Neural progenitor cell (in vitro differentiated cells): ENCODE results near the gene FALEC. TPM values are rescaled to one million over a fixed set of nuclear protein-coding genes. Genes with fewer than 3 reads are reported as not detected.

ENCODE experiments used
- DNase-seq: peaks from one replicate; pipeline ENCODE4 v3.0.0-alpha.2; 2016; ENCODE audit warnings: low spot score
- H2AFZ ChIP-seq: fragments of 200-600 bp; sonication (generic); replicated peaks from 2 replicates; pipeline ENCODE4 v1.6.1; 2016; ENCODE audit warnings: antibody characterized with exemption
- H3F3A ChIP-seq: fragments of 200-600 bp; sonication (generic); 2 replicates; pipeline ENCODE4 v1.6.1; 2016; ENCODE audit warnings: antibody characterized with exemption, low read depth
- H3K27ac ChIP-seq: fragments of 200-600 bp; sonication (generic); 2 replicates; pipeline ENCODE4 v1.5.1; 2016; ENCODE audit warnings: mild to moderate bottlenecking
- H3K27me3 ChIP-seq: fragments of 200-600 bp; sonication (generic); 2 replicates; pipeline ENCODE4 v1.6.1; 2016; ENCODE audit warnings: mild to moderate bottlenecking, moderate library complexity
- H3K36me3 ChIP-seq: fragments of 200-600 bp; sonication (generic); 2 replicates; pipeline ENCODE4 v1.5.1; 2016
- H3K4me1 ChIP-seq: fragments of 200-600 bp; sonication (generic); 2 replicates; pipeline ENCODE4 v1.6.1; 2016; ENCODE audit warnings: mixed run types
- H3K4me2 ChIP-seq: fragments of 200-600 bp; sonication (generic); 2 replicates; pipeline ENCODE4 v1.6.1; 2016
- H3K4me3 ChIP-seq: fragments of 200-600 bp; sonication (generic); 2 replicates; pipeline ENCODE4 v1.5.1; 2016
- H3K79me2 ChIP-seq: fragments of 200-600 bp; sonication (generic); 2 replicates; pipeline ENCODE4 v1.6.1; 2016; ENCODE audit warnings: low read depth
- H3K9ac ChIP-seq: fragments of 200-600 bp; sonication (generic); 2 replicates; pipeline ENCODE4 v1.6.1; 2016
- H3K9me3 ChIP-seq: fragments of 200-600 bp; sonication (generic); 2 replicates; pipeline ENCODE4 v1.5.1; 2016; ENCODE audit warnings: low read depth
- H4K20me1 ChIP-seq: fragments of 200-600 bp; sonication (generic); 2 replicates; pipeline ENCODE4 v1.6.1; 2016; ENCODE audit warnings: low read depth
- H3K27ac Mint-ChIP-seq: 3 replicates; pipeline ENCODE4 v1.8.0; 2021; ENCODE audit warnings: mixed read lengths
- H3K27me3 Mint-ChIP-seq: 2 replicates; pipeline ENCODE4 v1.8.0; 2022; ENCODE audit warnings: low read depth, mild to moderate bottlenecking, inconsistent platforms, moderate library complexity, mixed read lengths; ENCODE audit not compliant: insufficient read depth
- H3K36me3 Mint-ChIP-seq: 3 replicates; pipeline ENCODE4 v1.8.0; 2021; ENCODE audit warnings: mixed read lengths
- H3K4me1 Mint-ChIP-seq: 3 replicates; pipeline ENCODE4 v1.8.0; 2021; ENCODE audit warnings: mixed read lengths
- H3K4me3 Mint-ChIP-seq: 3 replicates; pipeline ENCODE4 v1.8.0; 2021; ENCODE audit warnings: mild to moderate bottlenecking, moderate library complexity, mixed read lengths
- H3K9me3 Mint-ChIP-seq: 3 replicates; pipeline ENCODE4 v1.8.0; 2020; ENCODE audit warnings: mixed read lengths
- EZH2 ChIP-seq: fragments of 200-600 bp; sonication (generic); IDR thresholded peaks from 2 replicates; pipeline ENCODE4 v1.6.1; 2017; ENCODE audit warnings: antibody characterized with exemption, mild to moderate bottlenecking, moderate library complexity
- EZH2phosphoT487 ChIP-seq: fragments of 200-600 bp; sonication (generic); IDR thresholded peaks from 2 replicates; pipeline ENCODE4 v1.6.1; 2017; ENCODE audit warnings: antibody characterized with exemption
- total RNA-seq: library from RNA; depleted of rRNA; stranded (reverse); fragments of >200 nt; gene quantifications from 2 replicates; pipeline ENCODE4 v1.2.3, GENCODE V29; 2015; ENCODE audit warnings: low replicate concordance
- TF ChIP-seq, protein P1 (sequence below): fragments of 200-600 bp; sonication (generic); IDR thresholded peaks from 2 replicates; pipeline ENCODE4 v1.5.1; 2017; ENCODE audit warnings: antibody characterized with exemption, mild to moderate bottlenecking

The FALEC gene
- total RNA-seq, 1 donor from 2014 or later, result not detected

DNA sequence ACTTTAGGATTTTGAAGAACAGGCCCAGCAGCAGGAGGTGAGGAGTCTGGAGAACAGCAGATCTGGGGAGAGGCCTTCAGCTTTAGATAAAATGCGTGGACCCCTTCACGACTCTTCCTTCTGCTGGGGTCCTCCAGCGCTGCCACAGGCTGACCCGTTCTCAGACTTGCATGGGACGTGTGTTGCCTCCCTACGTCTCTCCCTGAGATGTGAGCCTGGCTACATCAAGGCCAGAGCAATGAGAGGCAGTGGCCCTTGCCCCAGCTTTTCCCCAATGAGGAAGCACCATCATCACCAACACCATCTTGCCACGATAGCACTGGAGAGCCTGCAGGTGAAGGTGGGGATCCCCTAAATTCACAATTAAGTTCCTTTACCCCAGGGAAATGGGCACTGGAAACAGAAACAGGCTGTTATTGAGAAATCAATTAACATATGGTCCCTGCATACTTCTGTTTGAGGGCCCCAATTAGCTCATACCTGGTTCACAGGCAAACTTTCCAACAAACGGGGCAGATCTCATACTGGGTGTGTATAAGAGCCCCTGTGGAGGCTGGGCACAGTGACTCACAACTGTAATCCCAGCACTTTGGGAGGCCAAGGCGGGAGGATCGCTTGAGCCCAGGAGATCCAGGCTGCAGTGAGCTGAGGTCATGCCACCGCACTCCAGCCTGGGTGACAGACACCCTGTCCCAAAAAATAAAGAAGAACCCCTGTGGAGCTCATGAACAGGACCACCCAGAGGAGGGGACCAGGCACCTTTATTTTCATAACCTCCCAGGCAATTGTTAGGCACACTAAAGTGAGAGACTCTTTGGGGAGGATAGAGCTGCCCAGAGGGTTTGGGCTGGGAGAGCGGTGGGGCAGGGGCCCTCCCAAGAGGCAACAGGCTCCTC is 21.5 kb downstream of the FALEC start:
- no peaks in the 10 kb centered on the region for H4K20me1 ChIP-seq
- no peak overlapping the region for H3K4me3 Mint-ChIP-seq
- no peaks in the 10 kb centered on the region for H3K9me3 Mint-ChIP-seq
- no peaks in the 10 kb centered on the region for H3K9me3 ChIP-seq
- DNase-seq, result no peak
- H3K4me1 Mint-ChIP-seq, result peaks cover 16% of the 10 kb centered on the region
- no peak overlapping the region for H3K27ac ChIP-seq
- H2AFZ ChIP-seq, result no peak overlapping the region
- no peaks in the 10 kb centered on the region for H3K79me2 ChIP-seq
- no peaks in the 10 kb centered on the region for H3K36me3 ChIP-seq
- peaks cover 4% of the 10 kb centered on the region for H3F3A ChIP-seq
- H3K27ac Mint-ChIP-seq, result no peak overlapping the region
- no peaks in the 10 kb centered on the region for H3K27me3 ChIP-seq
- TF ChIP-seq EZH2phosphoT487, result no peak
- TF ChIP-seq, protein P1, sequence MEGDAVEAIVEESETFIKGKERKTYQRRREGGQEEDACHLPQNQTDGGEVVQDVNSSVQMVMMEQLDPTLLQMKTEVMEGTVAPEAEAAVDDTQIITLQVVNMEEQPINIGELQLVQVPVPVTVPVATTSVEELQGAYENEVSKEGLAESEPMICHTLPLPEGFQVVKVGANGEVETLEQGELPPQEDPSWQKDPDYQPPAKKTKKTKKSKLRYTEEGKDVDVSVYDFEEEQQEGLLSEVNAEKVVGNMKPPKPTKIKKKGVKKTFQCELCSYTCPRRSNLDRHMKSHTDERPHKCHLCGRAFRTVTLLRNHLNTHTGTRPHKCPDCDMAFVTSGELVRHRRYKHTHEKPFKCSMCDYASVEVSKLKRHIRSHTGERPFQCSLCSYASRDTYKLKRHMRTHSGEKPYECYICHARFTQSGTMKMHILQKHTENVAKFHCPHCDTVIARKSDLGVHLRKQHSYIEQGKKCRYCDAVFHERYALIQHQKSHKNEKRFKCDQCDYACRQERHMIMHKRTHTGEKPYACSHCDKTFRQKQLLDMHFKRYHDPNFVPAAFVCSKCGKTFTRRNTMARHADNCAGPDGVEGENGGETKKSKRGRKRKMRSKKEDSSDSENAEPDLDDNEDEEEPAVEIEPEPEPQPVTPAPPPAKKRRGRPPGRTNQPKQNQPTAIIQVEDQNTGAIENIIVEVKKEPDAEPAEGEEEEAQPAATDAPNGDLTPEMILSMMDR, result no peak
- TF ChIP-seq EZH2, result no peak
- H3K27me3 Mint-ChIP-seq, result peaks cover 4% of the 10 kb centered on the region
- no peak overlapping the region for H3K4me3 ChIP-seq
- no peaks in the 10 kb centered on the region for H3K36me3 Mint-ChIP-seq
- no peak overlapping the region for H3K4me2 ChIP-seq
- no peak overlapping the region for H3K9ac ChIP-seq
- H3K4me1 ChIP-seq, result peaks cover 4% of the 10 kb centered on the region

DNA sequence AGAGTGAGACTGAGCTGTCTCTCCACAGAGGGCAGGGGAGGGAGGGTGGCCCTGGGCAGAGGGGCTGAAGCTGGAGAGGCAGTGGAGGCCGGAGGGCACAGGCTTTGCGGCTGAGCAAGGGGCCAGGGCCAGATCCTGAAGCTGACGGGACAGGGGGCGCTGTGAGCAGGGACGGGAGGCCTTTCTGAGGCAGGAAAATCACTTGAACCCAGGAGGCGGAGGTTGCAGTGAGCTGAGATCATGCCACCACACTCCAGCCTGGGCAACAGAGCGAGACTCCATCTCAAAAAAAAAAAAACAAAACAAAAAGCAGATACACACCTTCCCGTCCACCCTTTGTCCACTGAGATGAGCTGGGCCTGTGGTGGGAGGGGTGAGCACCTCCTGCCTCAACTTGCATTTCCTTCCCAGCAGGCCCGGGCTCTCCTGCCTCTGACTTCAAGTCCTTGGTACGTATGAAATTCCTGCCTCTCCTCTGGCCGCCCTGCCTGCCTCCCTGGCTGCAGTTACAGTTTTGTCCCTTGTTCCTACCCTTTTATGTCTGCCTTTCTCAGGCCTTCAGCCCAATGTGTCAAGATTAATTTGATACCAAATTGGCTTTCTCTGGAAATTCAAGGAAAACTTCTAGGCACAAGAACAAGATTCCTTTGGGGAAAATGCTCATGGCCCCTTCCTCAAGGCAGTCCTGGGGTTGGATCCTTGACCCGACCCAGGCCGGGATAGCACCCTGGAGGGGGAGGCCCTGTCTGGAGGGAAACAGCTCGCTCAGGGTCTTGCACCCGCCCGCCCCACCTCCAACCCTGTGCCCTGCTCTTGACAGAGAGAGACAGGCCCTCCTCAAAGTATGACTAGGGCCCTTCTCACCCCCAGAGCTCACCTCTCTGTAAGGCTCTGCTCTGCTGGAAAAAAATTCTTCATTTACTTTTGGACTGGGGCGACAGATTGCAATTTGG is 22.5 kb downstream of the FALEC start:
- Histone ChIP-seq H3K27me3 (no peaks in the 10 kb centered on the region), H3K79me2 (no peaks in the 10 kb centered on the region), H3K9me3 (no peaks in the 10 kb centered on the region), H4K20me1 (no peaks in the 10 kb centered on the region), H3K9ac (no peak overlapping the region), H3K36me3 (no peaks in the 10 kb centered on the region), H3K4me3 (no peak overlapping the region), H3K4me1 (no peaks in the 10 kb centered on the region), H2AFZ (no peak overlapping the region), H3K27ac (no peak overlapping the region), H3K4me2 (no peak overlapping the region), H3F3A (no peaks in the 10 kb centered on the region)
- H3K9me3 Mint-ChIP-seq, result no peaks in the 10 kb centered on the region
- peaks cover 9% of the 10 kb centered on the region for H3K4me1 Mint-ChIP-seq
- peaks cover 2% of the 10 kb centered on the region for H3K27me3 Mint-ChIP-seq
- no peaks in the 10 kb centered on the region for H3K36me3 Mint-ChIP-seq
- DNase-seq, result peak; percentile 39
- no peak overlapping the region for H3K4me3 Mint-ChIP-seq
- H3K27ac Mint-ChIP-seq, result peak overlapping the region; percentile 78
- TF ChIP-seq EZH2phosphoT487 (no peak), EZH2 (no peak)
- TF ChIP-seq, protein P1, result peak; percentile 35

DNA sequence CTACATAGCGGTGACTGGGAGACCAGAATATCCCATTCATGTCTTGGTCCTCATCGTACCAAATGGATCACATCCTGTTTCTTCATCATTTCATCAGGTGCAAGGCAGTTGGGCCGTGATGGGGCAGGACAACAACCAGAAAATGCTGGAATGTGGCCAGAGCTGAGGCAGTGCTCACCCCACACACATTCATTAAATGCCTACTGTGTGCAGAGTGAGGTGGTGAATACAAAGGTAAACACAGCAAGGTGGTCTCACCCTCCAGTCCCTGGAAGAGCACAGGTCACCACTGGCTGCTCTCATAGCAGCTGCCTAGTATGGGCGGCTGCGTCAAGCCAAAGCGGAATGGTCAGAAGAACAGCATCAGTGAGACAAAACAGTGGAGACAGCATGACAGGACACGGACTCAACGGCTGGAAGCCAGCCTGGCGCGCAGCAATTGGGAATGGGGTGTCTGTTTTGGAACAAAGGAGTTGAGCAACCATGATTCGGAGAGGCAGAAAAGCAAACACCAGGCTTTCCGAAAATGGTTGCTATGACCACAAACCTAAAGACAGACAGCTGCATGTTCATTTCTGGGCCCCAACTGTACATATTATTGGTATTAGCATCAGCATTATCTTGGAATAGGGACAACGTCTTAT is 28.1 kb downstream of the FALEC start:
- Histone ChIP-seq H4K20me1 (peaks cover 3% of the 10 kb centered on the region), H3K27me3 (peaks cover 21% of the 10 kb centered on the region), H3K9ac (no peak overlapping the region), H2AFZ (peak overlapping the region; percentile 2), H3K79me2 (no peaks in the 10 kb centered on the region), H3K4me3 (no peak overlapping the region), H3K9me3 (no peaks in the 10 kb centered on the region), H3K36me3 (no peaks in the 10 kb centered on the region), H3K4me2 (no peak overlapping the region), H3F3A (peaks cover 10% of the 10 kb centered on the region), H3K27ac (no peak overlapping the region), H3K4me1 (peaks cover 9% of the 10 kb centered on the region)
- H3K27ac Mint-ChIP-seq, result no peak overlapping the region
- no peak for DNase-seq
- no peaks in the 10 kb centered on the region for H3K9me3 Mint-ChIP-seq
- no peaks in the 10 kb centered on the region for H3K36me3 Mint-ChIP-seq
- peaks cover 17% of the 10 kb centered on the region for H3K27me3 Mint-ChIP-seq
- H3K4me1 Mint-ChIP-seq, result peaks cover 16% of the 10 kb centered on the region
- H3K4me3 Mint-ChIP-seq, result peak overlapping the region; percentile 47
- no peak for TF ChIP-seq EZH2phosphoT487
- no peak for TF ChIP-seq EZH2
- TF ChIP-seq, protein P1, result no peak
